GM12878 (cell line): ENCODE data around the gene FBXL5. TPM values are rescaled to one million over a fixed set of nuclear protein-coding genes. Genes with fewer than 3 reads are reported as not detected.

Experiments
- E2F4 ChIP-seq: IDR thresholded peaks from 2 replicates; pipeline ENCODE4 v1.6.1; 2012; ENCODE audit warnings: low read depth, low read length, improper control_type of control experiment
- E2F8 ChIP-seq: fragments of 450-650 bp; IDR thresholded peaks from 2 replicates; pipeline ENCODE4 v1.6.1; 2018; ENCODE audit warnings: mild to moderate bottlenecking, low read depth, moderate library complexity; ENCODE audit not compliant: partially characterized antibody
- MYC ChIP-seq: IDR thresholded peaks from 2 replicates; pipeline ENCODE4 v1.6.1; 2011; ENCODE audit warnings: mild to moderate bottlenecking, low read length, moderate library complexity, inconsistent platforms; ENCODE audit not compliant: insufficient read depth, insufficient replicate concordance, insufficient read length, severe bottlenecking
- NBN ChIP-seq: fragments of 450-650 bp; IDR thresholded peaks from 2 replicates; pipeline ENCODE4 v1.6.1; 2016
- NKRF ChIP-seq: fragments of 450-650 bp; conservative IDR thresholded peaks from 2 replicates; pipeline ENCODE4 v1.6.1; 2017; ENCODE audit warnings: mild to moderate bottlenecking, moderate library complexity
- POLR2AphosphoS5 ChIP-seq: IDR thresholded peaks from 2 replicates; pipeline ENCODE4 v1.6.1; 2011; ENCODE audit warnings: mild to moderate bottlenecking, low read length, inconsistent platforms
- SP1 ChIP-seq: IDR thresholded peaks from one replicate; pipeline ENCODE4 v1.6.1; 2011; ENCODE audit warnings: low read depth, low read length
- SRF ChIP-seq, 2 experiments: IDR thresholded peaks; 2 replicates each; pipeline ENCODE4 v1.6.1; 2011; ENCODE audit warnings: low read depth in 2 of 2, low read length in 2 of 2, mild to moderate bottlenecking in 1 of 2, moderate library complexity in 1 of 2
- polyA plus RNA-seq, 11 experiments: library from polyadenylated mRNA; depleted of rRNA in 4 of 11; unstranded in 6 of 11; stranded (reverse) in 5 of 11; fragments of >200 nt; fragmentation: Nextera tagmentation in 4 of 11; fragmentation: Illumina TruSeq in 1 of 11; extraction: Ambion mirVana in 4 of 11; extraction: Trizol in 1 of 11; gene quantifications; 1 replicate in 1 of 11; 2 replicates in 10 of 11; pipeline versions ENCODE4 v1.2.1 to v1.2.3, GENCODE V29; 2011 to 2016; ENCODE audit warnings: inconsistent platforms in 2 of 11, missing spikeins in 2 of 11, low read depth in 1 of 11
- total RNA-seq, 4 experiments: library from RNA; depleted of rRNA in 3 of 4; stranded (reverse); fragments of >200 nt in 3 of 4; fragmentation: Illumina TruSeq in 1 of 4; extraction: Trizol in 1 of 4; gene quantifications; 2 replicates each; pipeline versions ENCODE4 v1.2.1 to v1.2.3, GENCODE V29; 2013 to 2021

FBXL5 gene
- total and polyA plus RNA-seq, 10 of the 15 experiments (the other 5 are each of a cell fraction or from before 2014, with no cell fraction given): 10.1 to 46.2 (median 32.7) TPM

GRCh38 chr4:15601862-15602261 is 53.3 kb downstream of the FBXL5 start (continued):
- TF ChIP-seq POLR2AphosphoS5: no peak
- TF ChIP-seq SRF (IDR thresholded peaks at IDR 0.05; ENCODE audit: low read depth in 2 of 2, low read length in 2 of 2): no peak
- no peak for TF ChIP-seq E2F8
- no peak for TF ChIP-seq NKRF
- no peak for TF ChIP-seq SP1
- TF ChIP-seq MYC: no peak
- TF ChIP-seq E2F4: no peak
- TF ChIP-seq NBN: no peak
